GM12873 (cell line): ENCODE results near the gene VEGFB.

Experiments used
- CTCF ChIP-seq: IDR thresholded peaks from 2 replicates; pipeline ENCODE4 v1.5.1; 2012; ENCODE audit warnings: low read depth, mild to moderate bottlenecking, moderate library complexity, low read length, control low read depth; ENCODE audit not compliant: insufficient read depth; ENCODE audit errors: missing control alignments

Gene VEGFB

DNA sequence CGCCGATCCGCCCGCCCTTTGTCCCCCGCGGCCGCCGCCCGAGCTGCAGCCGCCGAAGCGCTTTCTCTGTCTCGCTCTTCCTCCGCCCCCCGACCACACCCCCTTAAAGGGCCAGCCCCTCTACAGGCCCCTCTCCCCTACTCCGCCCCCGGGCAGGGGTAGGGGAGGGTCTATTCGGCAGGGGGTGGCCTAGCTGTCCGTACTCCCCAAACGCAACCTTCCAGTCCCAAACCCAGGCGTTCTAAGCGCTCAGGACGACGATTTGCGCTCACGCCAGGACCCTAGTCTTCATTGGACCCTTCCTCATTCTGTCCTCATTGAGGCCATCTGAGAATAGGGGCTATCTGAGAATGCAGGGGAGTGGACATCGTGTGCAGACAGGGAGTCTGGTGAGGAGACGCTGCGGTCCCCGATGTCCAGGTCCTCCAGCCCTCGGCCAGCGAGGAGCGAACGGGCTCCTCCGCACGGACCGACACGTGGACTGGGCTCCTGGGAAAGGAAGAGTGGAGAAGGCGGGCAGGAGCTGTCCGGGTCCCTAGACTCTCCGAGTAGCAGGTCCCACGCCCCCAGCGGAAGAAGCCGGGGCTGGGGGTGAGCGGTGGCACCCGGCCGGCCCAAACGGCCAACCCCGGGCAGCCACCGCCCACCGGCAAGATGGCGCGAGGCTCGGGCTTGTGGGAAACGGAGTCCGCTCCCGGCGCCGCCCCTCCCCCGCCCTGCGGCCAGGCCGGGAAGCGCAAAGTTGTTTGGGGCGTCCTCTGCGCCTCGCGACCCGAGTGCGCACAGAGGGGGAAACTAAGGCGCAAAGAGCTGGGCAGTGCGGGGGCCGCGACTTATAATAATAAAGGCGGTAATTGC is 12.7 kb downstream of the VEGFB start, which contains the start of gene PPP1R14B:
TSS of gene PPP1R14B (minus strand) at position 73 of the 858 bp plus-strand sequence. CDS start 270 bp downstream, outside the sequence.
- TF ChIP-seq CTCF: peak; percentile 11

GRCh38 chr11:64247729-64248531 is 13.5 kb downstream of the VEGFB start:
- TF ChIP-seq CTCF: no peak

DNA sequence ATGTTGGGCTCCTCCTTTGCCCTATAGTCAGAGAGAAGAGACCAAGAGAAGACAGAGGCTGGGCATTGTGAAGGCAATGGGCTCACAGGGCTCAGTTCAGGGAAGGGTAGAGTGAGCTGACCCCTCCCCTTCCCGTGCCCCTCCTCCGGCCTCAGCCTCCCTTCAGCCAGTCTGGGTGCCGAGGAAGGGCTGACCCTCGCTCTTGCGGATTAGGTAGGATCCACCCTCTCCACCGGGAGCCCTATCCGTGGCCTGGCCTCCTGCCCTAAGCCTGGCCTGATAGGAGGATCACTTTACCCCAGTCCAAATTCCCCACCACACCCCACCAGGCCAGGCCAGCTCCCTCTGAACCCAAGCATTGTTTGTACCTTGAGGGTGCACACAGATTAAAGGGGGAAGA is 14.2 kb downstream of the VEGFB start:
- TF ChIP-seq CTCF: no peak

GRCh38 chr11:64249038-64249437 is 14.7 kb downstream of the VEGFB start:
- TF ChIP-seq CTCF: no peak

DNA sequence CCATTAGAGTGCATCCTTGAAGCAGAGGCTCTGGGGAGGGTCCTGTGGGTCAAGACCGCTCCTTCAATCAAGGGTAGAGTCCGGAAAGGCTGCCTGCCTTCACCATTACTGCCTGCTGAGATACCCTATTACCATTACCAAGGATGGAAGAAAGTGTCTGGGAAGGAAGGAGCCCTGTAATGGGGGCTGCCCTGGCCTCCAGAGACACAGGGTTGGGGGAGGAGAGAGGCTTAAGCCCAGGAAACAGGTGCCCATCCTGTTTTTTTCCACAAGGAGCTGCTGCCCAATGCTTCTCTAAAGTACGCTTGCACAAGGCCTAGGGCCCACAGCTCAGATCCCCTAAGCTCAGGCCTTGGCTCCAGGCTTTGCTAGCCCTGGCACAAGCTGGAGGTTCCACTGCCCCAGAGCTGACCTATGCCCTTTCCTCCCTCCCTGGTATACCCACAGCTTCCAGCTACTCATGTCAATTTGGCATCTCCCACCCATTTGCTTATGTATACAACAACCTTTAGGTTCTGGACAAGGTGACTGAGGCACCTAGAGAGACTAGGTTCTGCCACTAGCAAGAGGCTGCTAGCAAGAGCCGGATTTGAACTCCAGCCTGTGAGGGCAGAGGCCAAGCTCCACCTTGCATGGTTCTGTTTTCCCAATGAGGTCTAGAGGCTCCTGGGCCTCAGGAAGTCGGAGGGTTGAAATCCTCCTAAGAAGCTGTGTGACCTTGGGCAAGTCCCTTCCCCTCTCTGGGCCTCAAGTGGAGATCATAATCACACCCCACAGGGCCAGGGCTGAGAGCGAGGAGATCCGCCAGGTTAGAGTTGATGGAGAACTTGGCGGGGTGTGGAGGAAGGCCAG is 15.4 kb downstream of the VEGFB start:
- TF ChIP-seq CTCF: no peak

GRCh38 chr11:64250415-64251015 is 16.1 kb downstream of the VEGFB start:
- TF ChIP-seq CTCF: no peak
